Measurements from ENCODE around the gene SH3BGRL3. TPM values are rescaled to one million over a fixed set of nuclear protein-coding genes. Genes with fewer than 3 reads are reported as not detected.
"Not testable (repeated sequence)": the region's sequence is repeated elsewhere in the genome, so short reads cannot be mapped to it uniquely, and the experiment has no call there.

SH3BGRL3 gene
- 10 to 100 TPM; 52.7 to 81.7 (median 59.8) TPM for total RNA-seq

DNA sequence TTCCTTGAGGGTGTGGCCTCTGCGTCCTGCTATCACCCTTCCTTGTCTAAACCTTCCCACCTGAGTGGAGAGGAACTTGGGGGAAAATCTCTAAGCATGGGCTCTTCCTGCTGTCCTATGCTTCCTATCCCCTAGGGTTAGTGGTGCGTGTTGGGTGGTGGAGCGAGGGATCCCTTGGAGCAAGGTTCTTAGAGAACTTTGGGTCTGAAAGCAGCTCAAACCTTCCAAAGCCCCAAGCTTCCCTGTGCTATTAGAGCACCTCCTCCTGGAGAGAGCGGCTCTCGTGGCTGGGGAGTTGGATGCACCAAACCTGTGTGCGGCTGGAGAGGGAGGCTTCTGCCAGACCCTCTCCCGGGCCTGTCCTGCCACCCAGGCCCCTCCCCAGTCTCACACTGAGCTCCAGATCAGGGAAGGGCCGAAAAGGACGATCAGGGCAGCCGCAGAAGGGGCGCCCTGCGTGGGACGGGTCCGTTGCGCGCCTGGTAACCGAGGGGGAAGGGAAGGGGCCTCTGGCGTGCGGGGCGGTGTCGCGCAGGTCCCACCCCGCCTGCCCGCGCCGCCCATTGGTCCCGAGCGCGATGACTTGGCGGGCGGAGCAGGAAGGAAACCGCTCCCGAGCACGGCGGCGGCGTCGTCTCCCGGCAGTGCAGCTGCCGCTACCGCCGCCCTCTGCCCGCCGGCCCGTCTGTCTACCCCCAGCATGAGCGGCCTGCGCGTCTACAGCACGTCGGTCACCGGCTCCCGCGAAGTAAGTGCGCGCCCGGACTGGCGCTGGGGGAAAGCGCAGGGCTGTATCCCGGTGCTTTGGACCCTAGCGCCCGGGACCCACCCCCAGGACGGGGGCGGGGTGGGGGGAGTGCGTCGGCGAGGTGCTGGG is at the start of gene SH3BGRL3:
SH3BGRL3 (plus strand) TSS at position 631 of the 877 bp plus-strand sequence; CDS start at position 701, 70 bp downstream.
- H3K27ac ChIP-seq (replicated peaks in 1 of 4) = peak within 1 kb of the TSS; percentile 89 to 98 (median 94)
- peaks cover 0 to 59% (median 10%) of the 10 kb centered on the region in 4 donors for H3K36me3 ChIP-seq
- H3K27me3 ChIP-seq = no peaks in the 10 kb centered on the region
- peak; percentile 95 for DNase-seq (ENCODE audit: extremely low spot score)
- H3K4me1 ChIP-seq = peaks cover 74 to 93% (median 82%) of the 10 kb centered on the region in 4 donors
- intact Hi-C loops (cut with DNase I) = no loop called here
- TF ChIP-seq POLR2AphosphoS5 (IDR thresholded peaks at IDR 0.05) (peak; percentile 92 to 98), POLR2A (IDR thresholded peaks at IDR 0.05; ENCODE audit: low read depth) (peak; percentile 88), EP300 (IDR thresholded peaks at IDR 0.05) (no peak)
- TF ChIP-seq, protein P1, sequence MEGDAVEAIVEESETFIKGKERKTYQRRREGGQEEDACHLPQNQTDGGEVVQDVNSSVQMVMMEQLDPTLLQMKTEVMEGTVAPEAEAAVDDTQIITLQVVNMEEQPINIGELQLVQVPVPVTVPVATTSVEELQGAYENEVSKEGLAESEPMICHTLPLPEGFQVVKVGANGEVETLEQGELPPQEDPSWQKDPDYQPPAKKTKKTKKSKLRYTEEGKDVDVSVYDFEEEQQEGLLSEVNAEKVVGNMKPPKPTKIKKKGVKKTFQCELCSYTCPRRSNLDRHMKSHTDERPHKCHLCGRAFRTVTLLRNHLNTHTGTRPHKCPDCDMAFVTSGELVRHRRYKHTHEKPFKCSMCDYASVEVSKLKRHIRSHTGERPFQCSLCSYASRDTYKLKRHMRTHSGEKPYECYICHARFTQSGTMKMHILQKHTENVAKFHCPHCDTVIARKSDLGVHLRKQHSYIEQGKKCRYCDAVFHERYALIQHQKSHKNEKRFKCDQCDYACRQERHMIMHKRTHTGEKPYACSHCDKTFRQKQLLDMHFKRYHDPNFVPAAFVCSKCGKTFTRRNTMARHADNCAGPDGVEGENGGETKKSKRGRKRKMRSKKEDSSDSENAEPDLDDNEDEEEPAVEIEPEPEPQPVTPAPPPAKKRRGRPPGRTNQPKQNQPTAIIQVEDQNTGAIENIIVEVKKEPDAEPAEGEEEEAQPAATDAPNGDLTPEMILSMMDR (IDR thresholded peaks at IDR 0.05) = peak; percentile 31 to 47 (median 46)
- 8% methylated on average over 11 of the region's 66 CpGs for WGBS
- no peaks in the 10 kb centered on the region for H3K9me3 ChIP-seq
- peak within 1 kb of the TSS; percentile 77 to 98 (median 89) for H3K4me3 ChIP-seq

DNA sequence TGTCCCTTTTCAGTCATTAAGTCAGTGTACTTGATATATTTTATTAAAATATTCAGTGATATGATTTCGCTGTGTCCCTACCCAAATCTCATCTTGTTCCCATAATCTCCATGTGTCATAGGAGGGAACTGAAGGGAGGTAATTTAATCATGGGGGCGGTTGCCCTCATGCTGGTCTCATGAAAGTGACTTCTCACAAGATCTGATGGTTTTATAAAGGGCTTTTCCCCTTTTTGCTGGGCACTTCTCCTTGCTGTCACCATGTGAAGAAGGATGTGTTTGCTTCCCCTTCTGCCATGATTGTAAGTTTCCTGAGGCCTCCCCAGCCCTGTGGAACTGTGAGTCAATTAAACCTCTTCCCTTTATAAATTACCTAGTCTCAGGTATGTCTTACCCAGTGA is 49.2 kb upstream of the SH3BGRL3 start:
- H3K9me3 ChIP-seq; DNase-seq (ENCODE audit: extremely low spot score); H3K27ac ChIP-seq (replicated peaks in 1 of 4); H3K36me3 ChIP-seq; H3K4me3 ChIP-seq: not testable (repeated sequence)
- H3K27me3 ChIP-seq = peaks cover 0 to 23% (median 6%) of the 10 kb centered on the region in 4 donors
- intact Hi-C loops (cut with DNase I) = loop anchor here (5.0 kb wide), 1 partner anchor 118 kb away; the partner anchor contains the start of gene PDIK1L
- WGBS = 76% methylated on average over 2 of the region's 2 CpGs
- peaks cover 3 to 16% (median 15%) of the 10 kb centered on the region in 4 donors for H3K4me1 ChIP-seq

DNA sequence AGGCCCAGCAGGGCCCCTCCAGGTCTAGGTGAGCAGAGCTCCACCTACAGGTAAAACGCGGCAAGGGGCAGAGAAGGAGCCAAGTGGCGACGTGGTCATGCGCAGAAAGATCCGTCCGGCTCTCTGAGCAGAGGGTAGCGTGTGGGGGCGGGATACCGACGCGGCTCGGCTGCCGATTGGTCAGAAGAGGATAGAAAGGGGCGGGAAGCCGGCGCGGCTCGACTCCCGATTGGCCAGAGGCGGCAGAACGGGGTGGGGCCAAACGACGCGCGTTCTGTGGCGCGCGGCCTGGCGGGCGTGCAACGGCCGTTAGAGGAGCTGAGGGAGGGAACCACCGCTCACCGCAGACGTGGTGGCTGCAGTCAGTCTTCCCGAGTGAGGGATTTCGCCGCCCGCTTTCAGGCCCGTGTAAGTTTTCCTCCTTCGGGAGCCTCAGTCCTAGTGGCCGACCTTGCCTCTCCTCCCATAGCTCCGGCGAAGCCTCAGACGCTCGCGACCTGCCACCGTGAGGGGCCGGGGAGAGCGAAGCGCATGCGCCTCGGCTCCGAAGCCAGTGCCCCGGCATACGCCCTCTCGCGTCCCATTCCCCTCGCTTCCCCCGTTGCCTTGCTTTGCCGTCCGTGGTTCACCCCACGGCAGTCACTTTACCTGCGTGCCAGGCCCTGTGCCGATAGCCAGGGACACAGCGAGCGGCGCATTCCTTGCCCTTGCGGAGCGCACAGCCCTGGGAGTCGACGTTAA is 45.8 kb upstream of the SH3BGRL3 start, which contains the start of gene CEP85:
CEP85 (plus strand) TSS at position 298 of the 741 bp plus-strand sequence. CDS start 5,584 bp downstream, outside the sequence.
- H3K4me1 ChIP-seq = peaks cover 0 to 22% (median 17%) of the 10 kb centered on the region in 4 donors
- TF ChIP-seq POLR2AphosphoS5 (IDR thresholded peaks at IDR 0.05) = peak; percentile 87 to 92
- TF ChIP-seq, protein P1 (IDR thresholded peaks at IDR 0.05) = peak; percentile 74 to 91 (median 85)
- no peak for TF ChIP-seq EP300 (IDR thresholded peaks at IDR 0.05)
- H3K27ac ChIP-seq (replicated peaks in 1 of 4) = peak within 1 kb of the TSS; percentile 86 to 93 (median 92)
- no peaks in the 10 kb centered on the region for H3K36me3 ChIP-seq
- no peaks in the 10 kb centered on the region for H3K27me3 ChIP-seq
- DNase-seq (ENCODE audit: extremely low spot score) = peak; percentile 99
- H3K9me3 ChIP-seq = no peaks in the 10 kb centered on the region
- intact Hi-C loops (cut with DNase I) = loop anchor here (2.0 to 5.0 kb wide), 2 partner anchors 63 to 122 kb away; partner anchors contain the start of genes PDIK1L and ZNF593OS
- peak within 1 kb of the TSS; percentile 69 to 73 (median 72) for H3K4me3 ChIP-seq
- under 1% methylated on average over 44 of the region's 73 CpGs for WGBS

DNA sequence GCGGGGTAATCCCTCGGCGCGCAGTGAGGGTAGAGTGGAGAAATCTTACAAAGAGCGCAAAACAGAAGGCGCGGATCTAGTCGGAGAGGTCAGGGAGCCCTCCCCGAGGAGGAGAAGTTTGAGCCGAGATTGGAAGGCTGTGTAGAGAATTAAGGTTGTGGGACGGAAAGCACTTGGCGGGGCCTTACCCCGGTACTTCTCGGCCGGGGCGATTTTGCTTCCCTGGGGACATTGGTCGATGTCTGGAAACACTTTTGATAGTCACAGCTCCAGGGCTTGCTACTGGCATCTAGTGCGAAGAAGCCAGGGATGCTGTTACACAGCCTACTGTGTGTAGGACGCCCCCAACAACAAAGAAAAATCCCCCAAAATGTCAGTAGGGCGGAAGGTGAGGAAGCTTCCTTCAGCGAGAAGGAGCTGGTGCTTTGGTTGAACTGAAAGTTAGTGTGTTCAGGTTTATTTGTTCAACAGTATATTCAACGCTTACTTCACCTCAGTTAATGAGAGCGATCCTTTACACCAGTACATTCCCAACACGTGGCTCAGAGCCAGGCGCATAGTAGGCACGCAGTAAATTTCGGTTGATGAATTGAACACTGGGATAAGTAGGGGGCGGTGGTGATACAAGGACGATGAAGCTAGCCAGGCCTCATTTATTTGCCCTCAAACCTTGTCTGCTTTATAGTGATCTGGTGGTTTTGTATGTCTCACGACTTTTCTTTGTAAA is 45.1 kb upstream of the SH3BGRL3 start:
- peak overlapping the region; percentile 69 to 73 (median 72) for H3K4me3 ChIP-seq
- no peaks in the 10 kb centered on the region for H3K9me3 ChIP-seq
- H3K27ac ChIP-seq (replicated peaks in 1 of 4) = peak overlapping the region; percentile 86 to 93 (median 92)
- no peaks in the 10 kb centered on the region for H3K27me3 ChIP-seq
- intact Hi-C loops (cut with DNase I) = loop anchor here (2.0 to 5.0 kb wide), 2 partner anchors 64 to 123 kb away; partner anchors contain the start of genes PDIK1L and ZNF593OS
- no peak for TF ChIP-seq POLR2A (IDR thresholded peaks at IDR 0.05; ENCODE audit: low read depth)
- no peak for TF ChIP-seq POLR2AphosphoS5 (IDR thresholded peaks at IDR 0.05)
- TF ChIP-seq EP300 (IDR thresholded peaks at IDR 0.05) = no peak
- TF ChIP-seq, protein P1 (IDR thresholded peaks at IDR 0.05) = no peak
- DNase-seq (ENCODE audit: extremely low spot score) = no peak
- WGBS = 3% methylated on average over 30 of the region's 30 CpGs
- H3K36me3 ChIP-seq = no peaks in the 10 kb centered on the region
- peaks cover 0 to 22% (median 17%) of the 10 kb centered on the region in 4 donors for H3K4me1 ChIP-seq

Measured in esophagus muscularis mucosa (tissue), 4 donors.